Neural cell (in vitro differentiated cells): ENCODE data around the gene MID2. TPM values are rescaled to one million over a fixed set of nuclear protein-coding genes. Genes with fewer than 3 reads are reported as not detected.
"Not testable (repeated sequence)": the region's sequence is repeated elsewhere in the genome, so short reads cannot be mapped to it uniquely, and the experiment has no call there.

ENCODE experiments used
- H2AFZ ChIP-seq: fragments of 200-600, 300-800 bp; sonication (generic), shearing (Covaris generic); 2 replicates; pipeline ENCODE4 v1.6.0; 2014; ENCODE audit warnings: low read depth, mild to moderate bottlenecking, antibody characterized with exemption, low read length, moderate library complexity
- H3F3A ChIP-seq: fragments of 200-600 bp; shearing (Covaris generic); 2 replicates; pipeline ENCODE4 v1.6.1; 2016; ENCODE audit warnings: mild to moderate bottlenecking, moderate library complexity, mixed read lengths, antibody characterized with exemption, low read length; ENCODE audit not compliant: insufficient read depth, poor library complexity, severe bottlenecking
- H3K27ac ChIP-seq: fragments of 200-600, 300-800 bp; sonication (generic), shearing (Covaris generic); 2 replicates; pipeline ENCODE4 v1.5.1; 2014; ENCODE audit warnings: mild to moderate bottlenecking, low read length, moderate library complexity
- H3K27me3 ChIP-seq: fragments of 300-800, 200-600 bp; sonication (generic), shearing (Covaris generic); 2 replicates; pipeline ENCODE4 v1.6.0; 2014; ENCODE audit warnings: mild to moderate bottlenecking, low read depth, low read length, moderate library complexity; ENCODE audit not compliant: insufficient read depth
- H3K36me3 ChIP-seq: fragments of 300-800, 200-600 bp; sonication (generic), shearing (Covaris generic); 2 replicates; pipeline ENCODE4 v1.5.1; 2014; ENCODE audit warnings: mild to moderate bottlenecking, antibody characterized with exemption, low read length, moderate library complexity; ENCODE audit not compliant: insufficient read depth
- H3K4me2 ChIP-seq: fragments of 300-800, 200-600 bp; sonication (generic), shearing (Covaris generic); 2 replicates; pipeline ENCODE4 v1.6.0; 2014; ENCODE audit warnings: mild to moderate bottlenecking, low read length
- H3K4me3 ChIP-seq: fragments of 300-800, 200-600 bp; sonication (generic), shearing (Covaris generic); 2 replicates; pipeline ENCODE4 v1.5.1; 2014; ENCODE audit warnings: mild to moderate bottlenecking, low read length, moderate library complexity
- H3K79me2 ChIP-seq: fragments of 200-600 bp; shearing (Covaris generic); replicated peaks from 2 replicates; pipeline ENCODE4 v1.6.0; 2014; ENCODE audit warnings: mild to moderate bottlenecking, low read length, moderate library complexity; ENCODE audit not compliant: insufficient read depth
- H3K9ac ChIP-seq: fragments of 300-800, 200-600 bp; sonication (generic), shearing (Covaris generic); 2 replicates; pipeline ENCODE4 v1.6.1; 2016; ENCODE audit warnings: mild to moderate bottlenecking, low read length, mixed read lengths
- H3K9me2 ChIP-seq: fragments of 200-600 bp; shearing (Covaris generic); 2 replicates; pipeline ENCODE4 v1.6.1; 2016; ENCODE audit warnings: mild to moderate bottlenecking, low read length, mixed read lengths; ENCODE audit not compliant: insufficient read depth
- H3K9me3 ChIP-seq: fragments of 200-600, 300-800 bp; sonication (generic), shearing (Covaris generic); 2 replicates; pipeline ENCODE4 v1.6.1; 2016; ENCODE audit warnings: mild to moderate bottlenecking, mixed run types, low read length, moderate library complexity, mixed read lengths
- H4K20me1 ChIP-seq: fragments of 200-600 bp; shearing (Covaris generic); 2 replicates; pipeline ENCODE4 v1.6.1; 2016; ENCODE audit warnings: mild to moderate bottlenecking, mixed run types; ENCODE audit not compliant: insufficient read depth
- CTCF ChIP-seq: fragments of 450-650 bp; IDR thresholded peaks from 2 replicates; pipeline ENCODE4 v1.5.1; 2014; ENCODE audit warnings: antibody characterized with exemption, mild to moderate bottlenecking, moderate library complexity; ENCODE audit not compliant: poor library complexity, severe bottlenecking
- EP300 ChIP-seq: fragments of 450-650 bp; conservative IDR thresholded peaks from 2 replicates; pipeline ENCODE4 v1.6.1; 2014; ENCODE audit warnings: antibody characterized with exemption, mild to moderate bottlenecking, moderate library complexity; ENCODE audit not compliant: poor library complexity, severe bottlenecking
- EZH2 ChIP-seq: fragments of 200-600, 300-800 bp; shearing (Covaris generic), sonication (generic); IDR thresholded peaks from 2 replicates; pipeline ENCODE4 v1.6.1; 2014; ENCODE audit warnings: antibody characterized with exemption, low read length, borderline replicate concordance, mild to moderate bottlenecking; ENCODE audit not compliant: insufficient read depth, poor library complexity, severe bottlenecking
- MXI1 ChIP-seq: fragments of 450-650 bp; conservative IDR thresholded peaks from 2 replicates; pipeline ENCODE4 v1.6.1; 2014; ENCODE audit warnings: antibody characterized with exemption, mild to moderate bottlenecking; ENCODE audit not compliant: poor library complexity, severe bottlenecking
- POLR2AphosphoS5 ChIP-seq: IDR thresholded peaks from 2 replicates; pipeline ENCODE4 v1.6.1; 2012
- RAD21 ChIP-seq: fragments of 450-650 bp; conservative IDR thresholded peaks from 2 replicates; pipeline ENCODE4 v1.6.1; 2014; ENCODE audit warnings: antibody characterized with exemption, mild to moderate bottlenecking, moderate library complexity
- REST ChIP-seq: IDR thresholded peaks from 2 replicates; pipeline ENCODE4 v1.6.1; 2012; ENCODE audit warnings: borderline replicate concordance
- SMC3 ChIP-seq: fragments of 450-650 bp; conservative IDR thresholded peaks from 2 replicates; pipeline ENCODE4 v1.6.1; 2014; ENCODE audit warnings: antibody characterized with exemption, mild to moderate bottlenecking, moderate library complexity; ENCODE audit not compliant: poor library complexity
- TAF1 ChIP-seq: IDR thresholded peaks from 2 replicates; pipeline ENCODE4 v1.6.1; 2012; ENCODE audit warnings: low read depth
- polyA plus RNA-seq: library from polyadenylated mRNA; depleted of rRNA; stranded (reverse); fragments of >200 nt; gene quantifications from 2 replicates; pipeline ENCODE4 v1.2.3, GENCODE V29; 2014

The MID2 gene
- polyA plus RNA-seq, 1 donor from 2014 or later: 4.2 TPM

- no peaks in the 10 kb centered on the region for H3K27me3 ChIP-seq
- H3K9me2 ChIP-seq: no peaks in the 10 kb centered on the region
- TF ChIP-seq MXI1 (no peak), REST (no peak), SMC3 (no peak), RAD21 (no peak)
- no peak overlapping the region for H3K4me3 ChIP-seq
- H3K9me3 ChIP-seq: no peaks in the 10 kb centered on the region
- H3K79me2 ChIP-seq: no peaks in the 10 kb centered on the region
- H3K36me3 ChIP-seq: no peaks in the 10 kb centered on the region
- H3F3A ChIP-seq: no peaks in the 10 kb centered on the region
- no peak overlapping the region for H3K27ac ChIP-seq
- no peaks in the 10 kb centered on the region for H4K20me1 ChIP-seq
- H3K4me2 ChIP-seq: no peak overlapping the region
- H3K9ac ChIP-seq: no peak overlapping the region
- no peak overlapping the region for H2AFZ ChIP-seq
Measured at GRCh38 chrX:107804427-107804826, 21.2 kb upstream of the MID2 start.

DNA sequence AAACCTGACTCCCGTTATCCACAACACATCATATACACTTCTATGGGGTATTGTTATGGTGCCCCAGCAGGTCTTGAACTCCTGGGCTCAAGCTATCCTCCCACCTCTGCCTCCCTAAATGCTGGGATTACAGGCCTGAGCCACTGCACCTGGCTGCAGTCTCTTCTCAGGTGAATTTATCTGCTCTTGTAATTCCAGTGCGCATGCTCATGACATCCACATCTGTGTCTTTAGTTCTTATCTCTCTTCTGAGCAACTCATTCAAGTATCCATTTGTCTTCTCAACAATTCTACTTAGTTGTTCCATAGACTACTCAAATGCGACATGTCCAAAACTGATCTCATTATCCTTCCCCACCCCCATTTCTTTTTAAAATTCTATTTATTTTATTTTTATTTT is 20.5 kb upstream of the MID2 start:
- Histone ChIP-seq H3K36me3 (no peaks in the 10 kb centered on the region), H3K4me2 (no peak overlapping the region), H3K9me2 (no peaks in the 10 kb centered on the region), H2AFZ (no peak overlapping the region), H3K4me3 (no peak overlapping the region), H3K79me2 (no peaks in the 10 kb centered on the region), H3F3A (no peaks in the 10 kb centered on the region), H3K9me3 (no peaks in the 10 kb centered on the region), H4K20me1 (no peaks in the 10 kb centered on the region), H3K27ac (no peak overlapping the region), H3K9ac (no peak overlapping the region), H3K27me3 (no peaks in the 10 kb centered on the region)
- TF ChIP-seq POLR2AphosphoS5: no peak
- TF ChIP-seq TAF1: no peak
- TF ChIP-seq SMC3: no peak
- no peak for TF ChIP-seq REST
- no peak for TF ChIP-seq RAD21
- TF ChIP-seq EZH2: no peak
- no peak for TF ChIP-seq CTCF
- TF ChIP-seq EP300: no peak
- TF ChIP-seq MXI1: no peak

GRCh38 chrX:107810053-107810452 is 15.6 kb upstream of the MID2 start:
- not testable (repeated sequence) for H3K79me2 ChIP-seq, H3K9me3 ChIP-seq, H3K9me2 ChIP-seq, H2AFZ ChIP-seq, H3K9ac ChIP-seq, H3K27ac ChIP-seq, H3F3A ChIP-seq, H3K4me2 ChIP-seq, H3K4me3 ChIP-seq, H4K20me1 ChIP-seq, H3K27me3 ChIP-seq, H3K36me3 ChIP-seq
